GM18505 (cell line): ENCODE results near the gene RNF207.

ENCODE experiments used
- ATAC-seq: cut with Tn5 transposase; IDR thresholded peaks from one replicate; pipeline ENCODE4 v1.9.1; 2021; ENCODE audit not compliant: unreplicated experiment
- POLR2A ChIP-seq: IDR thresholded peaks from 4 replicates; pipeline ENCODE4 v1.6.1; 2011; ENCODE audit warnings: borderline replicate concordance; ENCODE audit not compliant: insufficient read depth, insufficient read length; ENCODE audit errors: extremely low read depth

RNF207 gene

DNA sequence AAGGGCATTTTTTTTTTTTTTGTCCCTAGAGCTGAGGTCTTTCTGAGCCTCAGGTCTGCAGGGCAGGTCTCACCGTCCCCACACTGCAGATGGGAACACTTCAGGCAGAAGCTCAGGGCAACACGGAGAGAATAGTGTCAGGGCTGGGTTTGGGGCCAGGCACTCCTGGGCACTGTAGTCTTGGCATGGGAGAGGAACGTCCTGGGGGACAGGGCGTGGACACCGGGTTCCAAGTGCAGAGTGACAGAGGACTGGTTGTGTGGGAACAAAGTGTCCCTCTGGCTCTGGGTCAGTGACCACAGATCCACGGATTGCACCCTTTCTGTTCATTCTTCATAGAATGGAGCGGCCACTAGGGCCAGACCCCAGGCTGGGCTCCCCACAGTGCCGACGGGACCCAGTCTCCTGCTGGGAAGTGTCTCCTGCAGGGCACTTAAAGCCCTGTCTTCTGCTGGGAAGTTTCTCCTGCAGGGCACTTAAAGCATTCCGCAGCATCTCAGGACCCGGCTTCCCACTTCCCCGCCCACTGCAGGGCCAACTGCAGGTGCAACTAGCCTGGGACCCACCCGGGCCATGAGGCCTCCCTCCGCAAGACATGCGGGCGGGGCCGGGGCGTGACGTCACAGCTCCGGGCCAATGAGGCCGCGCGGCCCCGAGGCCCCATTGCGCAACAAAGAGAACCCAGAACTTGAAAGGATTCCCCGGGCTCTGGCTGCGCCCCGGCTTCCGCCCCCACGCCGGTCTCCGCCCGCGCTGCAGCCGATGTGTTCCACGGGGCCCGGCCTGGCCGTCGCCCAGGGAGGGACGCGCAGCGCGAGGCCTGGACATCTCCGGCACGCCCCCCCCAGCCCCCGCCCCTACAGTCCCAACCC, 53.8 kb downstream of the RNF207 start:
- no peak for TF ChIP-seq POLR2A

DNA sequence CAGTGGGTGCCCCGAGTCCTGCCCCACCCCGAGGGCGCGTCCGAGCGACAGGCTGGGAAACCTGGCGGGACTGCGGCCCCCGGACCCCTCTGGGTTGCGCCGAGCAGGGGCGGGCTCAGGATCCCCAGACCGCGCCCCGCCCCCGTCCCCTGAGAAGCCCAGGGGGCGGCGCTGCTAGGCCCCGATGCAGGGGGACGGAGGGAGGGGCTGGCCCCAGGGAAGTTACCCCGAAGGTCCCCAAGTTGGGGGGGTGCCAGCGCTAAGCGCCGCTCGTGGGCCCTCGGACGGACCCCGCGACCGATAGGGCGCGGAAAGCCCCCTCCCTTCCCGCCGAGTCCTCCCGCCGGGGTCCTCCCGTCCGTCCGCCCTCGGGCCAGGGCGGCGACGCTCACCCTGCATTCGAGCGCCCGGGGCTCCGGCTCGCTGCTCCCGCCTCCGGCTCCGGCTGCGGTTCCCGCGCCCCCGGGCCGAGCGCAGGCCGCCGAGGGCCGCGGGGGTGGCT, 54.6 kb downstream of the RNF207 start:
- TF ChIP-seq POLR2A = no peak
- peak; percentile 28 for ATAC-seq

More for the DNA sequence above, 53.8 kb downstream of the RNF207 start:
- no peak for ATAC-seq

DNA sequence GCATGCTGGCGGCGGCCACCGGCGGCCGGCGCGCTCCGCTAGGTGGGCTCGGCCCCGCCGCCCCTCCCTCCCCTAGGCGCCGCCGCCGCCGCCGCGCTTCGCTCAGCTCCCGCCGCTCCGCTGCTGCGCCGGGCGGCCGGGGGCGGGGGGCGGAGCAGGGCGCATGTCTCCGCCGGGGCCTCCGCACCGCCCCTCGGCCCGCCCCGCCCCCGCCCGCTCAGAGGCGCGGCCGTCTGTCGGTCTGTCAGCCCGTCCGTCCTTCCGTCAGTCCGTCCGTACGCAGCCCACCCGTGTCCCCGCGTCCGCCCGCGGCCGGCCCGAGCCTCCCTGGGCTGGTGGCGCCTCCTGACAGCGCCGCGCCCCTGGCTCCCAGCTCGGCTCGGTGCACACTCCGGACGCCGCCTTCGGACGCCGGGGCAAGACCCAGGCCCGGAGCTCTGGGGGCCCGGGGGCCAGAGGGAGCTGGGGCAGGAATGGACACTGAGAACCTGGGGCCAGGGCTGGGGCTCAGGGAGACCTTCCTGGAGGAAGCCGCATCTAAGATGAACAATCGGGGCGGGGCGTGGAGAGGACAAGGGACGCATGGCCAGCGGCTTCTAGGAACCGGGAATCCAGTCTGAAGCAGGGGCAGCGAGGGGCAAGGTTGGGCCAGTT, 55.2 kb downstream of the RNF207 start, which contains the start of gene GPR153:
GPR153 (minus strand) TSS at position 138 of the 654 bp plus-strand sequence. CDS start 6,193 bp downstream, outside the sequence.
- ATAC-seq = peak; percentile 49
- no peak for TF ChIP-seq POLR2A

DNA sequence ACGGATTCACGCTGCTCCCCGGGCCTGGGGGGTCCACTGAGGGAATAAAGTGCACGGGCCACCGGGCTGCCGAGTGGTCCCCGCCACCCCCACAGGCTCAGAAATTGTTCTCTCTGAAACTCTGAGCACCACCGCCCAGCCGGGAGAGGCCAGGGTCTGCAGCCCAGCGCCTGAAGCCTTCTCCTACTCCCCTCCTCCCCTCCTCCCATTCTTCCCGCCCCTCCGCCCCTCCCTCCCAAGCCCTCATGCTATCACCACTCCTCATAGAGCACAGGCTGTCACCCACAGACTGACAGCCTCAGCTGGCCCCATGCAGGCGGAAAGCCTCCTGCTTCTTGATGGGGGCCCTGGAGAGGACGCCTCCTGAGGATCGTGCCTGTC, 55.7 kb downstream of the RNF207 start:
- no peak for TF ChIP-seq POLR2A
- ATAC-seq = no peak

DNA sequence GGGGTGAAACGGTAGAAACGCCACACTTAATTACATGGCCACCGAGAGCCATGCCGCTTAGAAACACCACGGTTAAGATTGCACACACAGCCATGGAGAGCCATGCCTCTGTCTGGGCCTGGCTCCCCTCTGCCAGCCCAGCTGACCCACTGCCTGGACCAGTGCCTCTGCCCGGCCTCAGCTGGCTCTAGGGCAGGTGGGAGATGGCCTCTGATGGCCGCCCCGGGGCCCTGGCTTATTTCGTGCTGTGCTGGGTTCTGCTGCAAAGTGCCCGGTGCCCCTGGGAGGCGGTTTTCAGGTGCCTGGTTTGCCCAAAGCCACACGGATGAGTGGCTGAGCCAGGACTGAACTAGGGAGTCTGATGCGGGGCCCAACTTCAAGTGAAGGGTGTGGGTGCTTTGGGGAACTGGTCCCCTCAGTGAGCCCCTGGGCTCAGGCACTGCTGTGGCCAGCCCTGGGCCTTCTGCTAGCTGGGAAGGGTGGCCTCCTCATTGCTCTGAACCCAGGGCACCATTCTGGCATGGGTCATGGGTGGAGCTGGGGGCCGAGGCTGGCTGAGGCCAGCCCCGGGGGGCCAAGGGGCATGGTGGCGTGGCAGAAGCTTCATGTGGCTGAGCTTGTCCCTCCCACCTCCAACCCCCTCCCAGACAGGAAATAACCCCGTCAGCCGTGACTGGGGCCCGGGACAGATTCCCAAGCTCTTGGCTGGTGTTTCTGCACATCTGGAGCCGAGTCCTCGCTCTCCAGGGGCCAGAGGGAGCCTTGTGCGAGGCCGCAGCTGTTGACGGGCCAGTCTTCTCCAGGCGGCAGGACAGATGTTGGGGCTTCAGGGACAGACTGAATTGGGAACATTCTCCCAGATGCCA, 56.9 kb downstream of the RNF207 start:
- TF ChIP-seq POLR2A = no peak
- ATAC-seq = no peak

DNA sequence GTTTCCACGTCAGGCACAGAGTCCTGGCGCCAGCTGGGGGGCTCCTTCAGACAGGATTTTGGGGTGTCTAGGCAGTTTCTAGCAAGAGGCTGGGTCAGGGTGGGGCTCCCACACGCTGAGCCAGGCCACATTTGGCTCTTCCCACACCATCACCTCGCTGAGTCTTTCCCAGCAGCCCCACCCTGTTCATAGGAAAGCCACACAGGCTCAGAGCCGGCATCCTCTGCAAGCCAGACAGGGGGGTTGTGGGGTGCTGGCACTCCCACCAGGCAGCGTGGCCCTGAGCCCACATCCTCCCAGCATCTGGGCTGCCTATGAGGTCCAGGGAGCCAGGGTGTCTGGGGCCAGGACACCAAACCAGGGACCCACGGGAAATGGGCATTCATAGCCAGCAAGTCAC, 57.8 kb downstream of the RNF207 start:
- TF ChIP-seq POLR2A = no peak
- no peak for ATAC-seq

DNA sequence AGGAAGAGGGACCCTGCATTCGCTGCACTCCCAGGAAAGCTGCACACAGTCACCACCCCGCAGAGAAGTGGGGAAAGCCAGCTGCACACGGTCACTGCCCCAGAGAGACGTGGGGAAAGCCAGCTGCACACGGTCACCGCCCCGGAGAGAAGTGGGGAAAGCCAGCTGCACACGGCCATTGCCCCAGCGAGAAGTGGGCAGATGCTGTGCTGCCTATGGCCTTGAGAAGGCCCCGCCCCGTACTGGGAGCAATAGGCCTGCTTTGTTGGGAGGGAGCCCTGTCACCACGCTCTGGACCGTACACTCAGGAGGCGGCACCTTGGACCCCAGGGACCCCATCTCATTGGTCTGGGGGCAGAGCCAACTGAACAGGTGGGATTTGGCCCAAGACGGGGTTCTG, 59.2 kb downstream of the RNF207 start:
- TF ChIP-seq POLR2A = no peak
- ATAC-seq = no peak

DNA sequence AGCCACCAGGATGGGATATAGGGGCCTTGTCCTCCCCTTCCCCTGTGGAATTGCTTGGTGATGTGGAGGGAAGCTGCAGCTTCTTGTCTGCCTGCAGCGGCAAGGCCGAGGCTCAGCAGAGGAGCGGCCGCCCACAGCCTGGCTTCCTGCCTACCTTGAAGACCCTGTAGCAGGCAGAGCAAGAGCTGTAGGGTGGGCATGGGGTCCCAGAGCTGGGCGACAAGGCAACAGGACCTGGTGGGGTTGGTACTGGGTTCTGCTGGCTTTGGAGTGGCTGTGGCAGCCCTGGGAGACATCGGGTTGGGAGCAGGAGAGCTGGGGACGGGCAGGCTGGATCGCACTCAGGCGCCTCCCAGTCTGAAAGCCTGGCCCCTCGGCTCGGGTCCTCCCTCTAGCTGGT, 60.7 kb downstream of the RNF207 start:
- no peak for TF ChIP-seq POLR2A
- ATAC-seq = no peak

DNA sequence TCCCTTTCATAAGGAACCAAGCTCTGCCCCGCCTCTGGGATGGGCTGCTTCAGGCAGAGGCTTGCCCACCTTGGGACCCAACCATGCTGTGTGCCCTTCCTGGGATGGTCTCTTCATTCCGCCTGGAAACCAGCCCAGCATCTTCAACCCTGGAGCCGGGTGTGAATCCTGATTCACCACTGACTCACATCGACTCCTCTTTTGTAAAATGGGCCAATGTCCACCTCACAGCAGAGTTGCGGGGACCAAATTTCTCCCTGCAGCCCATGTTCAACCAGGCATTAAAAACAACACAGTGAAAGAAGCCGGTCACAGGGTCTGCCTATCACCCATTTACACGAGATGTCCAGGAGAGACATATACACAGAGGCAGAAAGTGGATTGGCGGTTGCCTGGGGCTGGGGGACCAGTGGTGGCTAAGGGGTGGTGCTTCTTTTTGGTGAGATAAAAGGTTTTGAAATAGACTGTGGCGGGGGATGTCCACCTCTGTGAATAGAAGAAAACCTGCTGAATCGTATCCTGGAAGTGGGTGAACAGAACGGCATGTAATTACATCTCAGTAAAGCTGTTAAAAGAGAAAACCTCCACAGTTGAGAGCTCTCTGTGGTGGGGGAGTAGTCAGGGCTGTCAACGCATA, 61.9 kb downstream of the RNF207 start:
- no peak for ATAC-seq
- no peak for TF ChIP-seq POLR2A

DNA sequence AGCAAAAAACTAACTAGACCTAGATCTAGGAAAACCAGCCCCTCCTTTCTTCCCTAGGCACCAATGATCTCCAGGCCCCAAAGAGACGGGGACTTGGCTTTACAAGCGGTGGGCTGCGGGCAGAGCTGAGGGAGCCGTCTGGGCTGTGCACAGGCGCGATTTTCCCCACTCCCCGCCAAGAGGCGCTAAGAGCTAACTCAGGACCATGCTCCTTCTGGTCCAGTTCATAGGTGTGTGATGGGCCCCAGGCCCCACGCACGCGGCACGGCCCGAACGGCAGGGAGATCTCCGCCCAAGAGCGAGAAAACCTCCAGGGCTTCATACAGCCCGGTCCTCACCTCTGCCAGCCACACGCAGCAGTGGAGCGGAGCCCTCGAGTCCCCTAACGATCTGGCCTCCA, 62.5 kb downstream of the RNF207 start:
- no peak for TF ChIP-seq POLR2A

DNA sequence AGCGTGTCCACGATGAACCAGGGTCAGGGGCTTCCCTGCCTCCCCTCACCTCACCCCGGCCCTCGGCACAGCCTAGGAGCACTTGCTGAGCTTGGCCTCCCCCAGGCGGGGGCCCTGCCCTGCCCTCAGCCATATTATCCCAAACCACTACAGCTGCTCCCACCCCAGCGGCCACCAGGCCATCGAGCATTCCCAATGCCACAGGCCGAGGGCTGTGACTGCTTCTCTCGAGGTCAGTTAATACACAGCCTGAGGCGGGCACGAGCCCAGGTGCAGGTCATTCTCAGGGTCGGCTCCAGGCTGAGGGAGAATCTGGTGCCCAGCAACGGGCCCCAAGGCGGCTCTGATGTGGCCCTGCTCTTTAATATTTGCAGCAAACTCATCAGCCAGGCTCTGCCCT, 63.4 kb downstream of the RNF207 start:
- TF ChIP-seq POLR2A = no peak
- ATAC-seq = no peak

More for the DNA sequence above, 62.5 kb downstream of the RNF207 start:
- no peak for ATAC-seq

DNA sequence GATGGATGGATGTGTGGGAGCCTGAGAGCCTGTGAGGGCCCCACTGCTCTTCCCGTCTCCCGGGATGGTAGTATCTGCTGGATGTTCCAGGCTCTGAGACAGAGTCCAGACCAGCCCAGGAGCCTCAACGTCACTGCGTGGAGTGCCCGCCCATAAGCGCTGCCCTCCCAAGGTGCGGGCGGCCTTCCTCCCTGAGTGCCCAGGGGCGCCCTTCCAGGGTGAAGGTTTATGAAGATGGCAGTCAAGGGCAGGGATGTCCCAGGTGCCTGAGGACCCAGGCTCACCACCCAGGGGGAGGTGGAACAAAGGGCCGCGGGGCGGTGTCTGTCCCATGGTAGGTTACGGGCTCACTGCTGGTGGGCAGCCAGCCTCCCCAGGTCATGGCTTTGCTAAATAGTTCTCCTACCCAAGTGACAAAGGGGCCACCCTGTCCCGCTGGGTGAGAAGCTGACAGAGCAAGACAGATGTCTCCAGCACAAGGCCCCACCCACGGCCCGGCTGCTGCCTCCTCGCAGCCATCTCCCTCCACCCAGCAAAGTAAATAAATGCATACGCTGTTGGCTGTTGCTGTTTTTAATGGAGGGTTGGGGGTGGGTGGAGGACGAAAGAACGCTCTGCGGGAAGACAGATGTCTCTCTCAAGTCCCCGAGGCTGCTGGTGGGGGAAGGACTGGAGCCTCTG, 63.9 kb downstream of the RNF207 start:
- no peak for TF ChIP-seq POLR2A
- ATAC-seq = no peak
